IMR-90 (cell line): Measurements from ENCODE around the gene DSE.

Source experiments
- FOS ChIP-seq: fragments of 150-350 bp; IDR thresholded peaks from 2 replicates; pipeline ENCODE4 v1.6.1; 2016; ENCODE audit warnings: low read depth, low read length
- RFX5 ChIP-seq: IDR thresholded peaks from 2 replicates; pipeline ENCODE4 v1.8.0; 2012; ENCODE audit warnings: low read depth, mild to moderate bottlenecking, low read length, moderate library complexity
- TF ChIP-seq, protein P1 (sequence below): conservative IDR thresholded peaks from 2 replicates; pipeline ENCODE4 v1.5.1; 2012; ENCODE audit warnings: mild to moderate bottlenecking, low read depth, low read length, improper control_type of control experiment

DNA sequence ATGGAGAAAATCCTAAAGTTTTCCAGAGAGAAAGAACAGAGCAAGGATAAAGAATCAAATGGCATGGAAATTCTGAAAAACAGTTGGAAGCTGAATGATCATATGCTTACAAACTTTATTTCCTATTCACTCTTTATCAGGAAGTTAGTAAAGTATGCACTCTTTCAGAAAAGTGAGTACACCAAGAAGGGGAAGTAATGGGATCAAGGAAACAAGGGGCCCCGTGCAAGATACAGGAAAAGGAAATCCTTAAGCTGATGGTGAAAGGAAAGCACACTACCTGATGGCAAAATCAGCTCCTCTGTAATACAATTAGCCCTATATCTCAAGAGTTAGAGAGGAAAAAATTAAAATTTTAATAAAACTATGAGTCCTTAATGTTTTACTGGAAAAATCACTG lies 104.4 kb downstream of the DSE start:
- TF ChIP-seq, protein P1, sequence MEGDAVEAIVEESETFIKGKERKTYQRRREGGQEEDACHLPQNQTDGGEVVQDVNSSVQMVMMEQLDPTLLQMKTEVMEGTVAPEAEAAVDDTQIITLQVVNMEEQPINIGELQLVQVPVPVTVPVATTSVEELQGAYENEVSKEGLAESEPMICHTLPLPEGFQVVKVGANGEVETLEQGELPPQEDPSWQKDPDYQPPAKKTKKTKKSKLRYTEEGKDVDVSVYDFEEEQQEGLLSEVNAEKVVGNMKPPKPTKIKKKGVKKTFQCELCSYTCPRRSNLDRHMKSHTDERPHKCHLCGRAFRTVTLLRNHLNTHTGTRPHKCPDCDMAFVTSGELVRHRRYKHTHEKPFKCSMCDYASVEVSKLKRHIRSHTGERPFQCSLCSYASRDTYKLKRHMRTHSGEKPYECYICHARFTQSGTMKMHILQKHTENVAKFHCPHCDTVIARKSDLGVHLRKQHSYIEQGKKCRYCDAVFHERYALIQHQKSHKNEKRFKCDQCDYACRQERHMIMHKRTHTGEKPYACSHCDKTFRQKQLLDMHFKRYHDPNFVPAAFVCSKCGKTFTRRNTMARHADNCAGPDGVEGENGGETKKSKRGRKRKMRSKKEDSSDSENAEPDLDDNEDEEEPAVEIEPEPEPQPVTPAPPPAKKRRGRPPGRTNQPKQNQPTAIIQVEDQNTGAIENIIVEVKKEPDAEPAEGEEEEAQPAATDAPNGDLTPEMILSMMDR = no peak
- TF ChIP-seq FOS (no peak), RFX5 (no peak)
